GM18870 (cell line): ENCODE data around the gene TBC1D22A.
"Not testable (repeated sequence)": the region's sequence is repeated elsewhere in the genome, so short reads cannot be mapped to it uniquely, and the experiment has no call there.

Experiments used
- ATAC-seq: cut with Tn5 transposase; IDR thresholded peaks from one replicate; pipeline ENCODE4 v1.9.1; 2021; ENCODE audit warnings: moderate library complexity; ENCODE audit not compliant: unreplicated experiment

The TBC1D22A gene

GRCh38 chr22:47169801-47170140 lies 407.3 kb downstream of the TBC1D22A start:
- no peak for ATAC-seq

- not testable (repeated sequence) for ATAC-seq
These were observed 408.3 kb downstream of the TBC1D22A start for GRCh38 chr22:47170511-47171440.

GRCh38 chr22:47171441-47172221 lies 409.2 kb downstream of the TBC1D22A start:
- no peak for ATAC-seq

GRCh38 chr22:47172771-47173534 lies 410.5 kb downstream of the TBC1D22A start:
- no peak for ATAC-seq

GRCh38 chr22:47173535-47174021 lies 411.1 kb downstream of the TBC1D22A start:
- no peak for ATAC-seq

- no peak for ATAC-seq
These were observed 411.6 kb downstream of the TBC1D22A start for GRCh38 chr22:47174096-47174495.

GRCh38 chr22:47174671-47175112 lies 412.2 kb downstream of the TBC1D22A start:
- no peak for ATAC-seq

GRCh38 chr22:47175151-47176025 lies 412.9 kb downstream of the TBC1D22A start:
- no peak for ATAC-seq

- no peak for ATAC-seq
These were observed 413.6 kb downstream of the TBC1D22A start for GRCh38 chr22:47176026-47176389.

- no peak for ATAC-seq
These were observed 414.3 kb downstream of the TBC1D22A start for GRCh38 chr22:47176573-47177333.

GRCh38 chr22:47177334-47177815 lies 414.9 kb downstream of the TBC1D22A start:
- ATAC-seq = no peak

- no peak for ATAC-seq
These were observed 415.9 kb downstream of the TBC1D22A start for GRCh38 chr22:47178339-47178738.

- ATAC-seq = no peak
These were observed 418.3 kb downstream of the TBC1D22A start for GRCh38 chr22:47180796-47181195.

- no peak for ATAC-seq
These were observed 424.9 kb downstream of the TBC1D22A start for GRCh38 chr22:47187176-47187957.

GRCh38 chr22:47188261-47189055 lies 426.0 kb downstream of the TBC1D22A start:
- ATAC-seq = no peak

GRCh38 chr22:47189056-47189916 lies 426.8 kb downstream of the TBC1D22A start:
- no peak for ATAC-seq
